ENCODE measurements around the gene IQCH.

- TF ChIP-seq CTCF (conservative IDR thresholded peaks at IDR 0.05; ENCODE audit: low read depth, low read length) (no peak), EZH2 (IDR thresholded peaks at IDR 0.05; ENCODE audit: low read length, unreplicated experiment) (no peak), EZH2phosphoT487 (IDR thresholded peaks at IDR 0.05; ENCODE audit: borderline replicate concordance, low read length) (no peak)
Observed at GRCh38 chr15:67523330-67523729, 268.7 kb downstream of the IQCH start.

Measured in PC-3 (cell line).